ENCODE measurements around the gene SLC46A1.
A peak's percentile ranks its signal among the peaks of the same experiment; 100 is the strongest.

- TF ChIP-seq CTCF (IDR thresholded peaks at IDR 0.05) (peak; percentile 22), EZH2 (IDR thresholded peaks at IDR 0.05; ENCODE audit: borderline replicate concordance, insufficient read depth, low read depth, low read length, poor library complexity, severe bottlenecking) (no peak)
Observed at GRCh38 chr17:28357061-28357900, 48.7 kb downstream of the SLC46A1 start, which contains the start of gene POLDIP2.
